Thoracic aorta (tissue), 2 donors: Measurements from ENCODE around the gene MEX3D. TPM values are rescaled to one million over a fixed set of nuclear protein-coding genes. Genes with fewer than 3 reads are reported as not detected.

Experiments used
- ATAC-seq: fragments of 150-250 bp; one replicate; pipeline ENCODE4 v1.8.0; 2017; ENCODE audit warnings: low read depth; ENCODE audit not compliant: insufficient number of reproducible peaks, low FRiP score
- DNase-seq: peaks from one replicate; pipeline ENCODE4 v3.0.0-alpha.2; 2020; ENCODE audit warnings: low spot score
- H3K27ac ChIP-seq, 2 donors: fragments of 200-600 bp; sonication (generic); 1 replicate in 1 of 2; 2 replicates in 1 of 2; pipeline ENCODE4 v1.5.1; 2016; ENCODE audit warnings: mild to moderate bottlenecking in 2 of 2, moderate library complexity in 2 of 2
- H3K27me3 ChIP-seq: fragments of 200-600 bp; sonication (generic); replicated peaks from 2 replicates; pipeline ENCODE4 v1.6.0; 2016; ENCODE audit warnings: mild to moderate bottlenecking; ENCODE audit not compliant: insufficient read depth
- H3K36me3 ChIP-seq: fragments of 200-600 bp; sonication (generic); one replicate; pipeline ENCODE4 v1.5.1; 2016
- H3K4me1 ChIP-seq, 2 donors: fragments of 200-600 bp; sonication (generic); 1 replicate in 1 of 2; 2 replicates in 1 of 2; pipeline versions ENCODE4 v1.5.1 to v1.6.0; 2016; ENCODE audit warnings: low read depth in 2 of 2, mild to moderate bottlenecking in 1 of 2; ENCODE audit not compliant: control insufficient read depth in 1 of 2
- H3K4me3 ChIP-seq: fragments of 200-600 bp; sonication (generic); 2 replicates; pipeline ENCODE4 v1.5.1; 2016; ENCODE audit warnings: mild to moderate bottlenecking
- H3K9me3 ChIP-seq: fragments of 200-600 bp; sonication (generic); 2 replicates; pipeline ENCODE4 v1.5.1; 2016
- total RNA-seq, 2 donors: library from RNA; depleted of rRNA; stranded (reverse); fragments of >200 nt; gene quantifications; one replicate each; pipeline versions ENCODE4 v1.1.0 to v1.2.3, GENCODE V29; 2016
- TF ChIP-seq, protein P1 (sequence below): fragments of 200-600 bp; sonication (generic); IDR thresholded peaks from one replicate; pipeline ENCODE4 v1.5.1; 2019; ENCODE audit warnings: antibody characterized with exemption

MEX3D gene
- 10 to 100 TPM; 23.4 to 26.4 TPM for total RNA-seq

DNA sequence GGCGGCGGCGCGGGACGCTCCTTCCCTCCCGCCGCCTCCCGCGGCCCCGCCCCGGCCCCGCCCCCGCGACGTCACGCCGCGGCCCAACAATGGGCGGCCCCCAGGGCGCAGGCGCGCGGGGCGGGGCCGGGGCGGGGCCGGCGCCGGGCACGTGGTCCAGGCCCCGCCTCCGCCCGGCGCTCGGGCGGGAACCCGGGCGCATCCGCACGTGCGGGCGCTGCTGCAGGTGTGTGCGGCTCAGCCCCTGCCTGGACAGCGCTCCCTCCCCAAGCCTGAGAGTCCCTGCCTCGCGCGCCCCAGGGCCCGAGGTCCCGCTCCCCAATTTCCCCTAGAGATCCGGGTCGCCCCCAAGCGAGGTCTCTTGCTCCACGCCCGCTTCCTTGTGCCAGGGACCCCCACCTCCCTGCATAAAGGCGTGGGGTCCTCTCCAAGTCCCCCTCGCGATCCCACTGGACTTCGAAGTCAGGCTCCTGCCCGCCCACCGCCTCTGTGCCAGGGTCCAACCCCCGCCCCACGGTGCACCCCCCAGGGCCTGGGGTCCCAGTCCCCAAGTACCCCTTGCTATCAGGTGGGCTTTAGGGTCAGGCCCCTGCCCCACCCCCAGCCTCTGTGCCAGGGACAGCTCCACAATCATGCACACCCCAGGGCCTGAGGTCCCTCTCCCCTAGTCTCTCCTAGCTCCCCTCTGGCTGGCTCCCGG, at the start of gene MEX3D:
TSS of gene MEX3D (minus strand) at position 6 of the 700 bp plus-strand sequence. CDS start 267 bp downstream, outside the sequence.
- Histone ChIP-seq H3K27me3 (no peaks in the 10 kb centered on the region), H3K36me3 (no peaks in the 10 kb centered on the region), H3K4me1 (peaks cover 3 to 14% of the 10 kb centered on the region in 2 donors), H3K9me3 (no peaks in the 10 kb centered on the region), H3K4me3 (peak within 1 kb of the TSS; percentile 86), H3K27ac (peak within 1 kb of the TSS; percentile 58 to 66)
- TF ChIP-seq, protein P1, sequence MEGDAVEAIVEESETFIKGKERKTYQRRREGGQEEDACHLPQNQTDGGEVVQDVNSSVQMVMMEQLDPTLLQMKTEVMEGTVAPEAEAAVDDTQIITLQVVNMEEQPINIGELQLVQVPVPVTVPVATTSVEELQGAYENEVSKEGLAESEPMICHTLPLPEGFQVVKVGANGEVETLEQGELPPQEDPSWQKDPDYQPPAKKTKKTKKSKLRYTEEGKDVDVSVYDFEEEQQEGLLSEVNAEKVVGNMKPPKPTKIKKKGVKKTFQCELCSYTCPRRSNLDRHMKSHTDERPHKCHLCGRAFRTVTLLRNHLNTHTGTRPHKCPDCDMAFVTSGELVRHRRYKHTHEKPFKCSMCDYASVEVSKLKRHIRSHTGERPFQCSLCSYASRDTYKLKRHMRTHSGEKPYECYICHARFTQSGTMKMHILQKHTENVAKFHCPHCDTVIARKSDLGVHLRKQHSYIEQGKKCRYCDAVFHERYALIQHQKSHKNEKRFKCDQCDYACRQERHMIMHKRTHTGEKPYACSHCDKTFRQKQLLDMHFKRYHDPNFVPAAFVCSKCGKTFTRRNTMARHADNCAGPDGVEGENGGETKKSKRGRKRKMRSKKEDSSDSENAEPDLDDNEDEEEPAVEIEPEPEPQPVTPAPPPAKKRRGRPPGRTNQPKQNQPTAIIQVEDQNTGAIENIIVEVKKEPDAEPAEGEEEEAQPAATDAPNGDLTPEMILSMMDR = no peak
- DNase-seq = no peak
- no peak for ATAC-seq

DNA sequence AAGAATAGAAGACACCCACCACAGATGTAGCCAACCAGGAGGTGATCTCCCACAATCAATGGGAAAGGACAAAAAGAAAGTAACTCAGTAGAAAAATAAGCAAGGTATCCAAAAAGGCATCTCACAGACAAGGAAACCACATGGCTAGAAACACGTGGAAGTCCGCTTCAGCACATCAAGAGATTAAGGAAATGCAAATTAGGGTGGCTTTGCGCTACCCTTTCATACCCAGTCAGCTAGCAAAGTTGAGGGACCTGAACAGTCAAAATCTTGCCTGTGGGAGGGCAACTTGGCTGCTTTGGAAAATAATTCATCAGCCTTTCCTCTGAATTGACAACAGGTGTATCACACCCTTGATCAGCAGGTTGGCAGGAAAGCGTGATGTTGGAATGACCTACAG, 48.8 kb upstream of the MEX3D start:
- Histone ChIP-seq H3K36me3 (peaks cover 32% of the 10 kb centered on the region), H3K4me1 (no peaks in the 10 kb centered on the region), H3K9me3 (no peaks in the 10 kb centered on the region), H3K4me3 (no peak overlapping the region), H3K27me3 (no peaks in the 10 kb centered on the region), H3K27ac (no peak overlapping the region)
- ATAC-seq (no peak), DNase-seq (no peak)
- TF ChIP-seq, protein P1 = no peak

DNA sequence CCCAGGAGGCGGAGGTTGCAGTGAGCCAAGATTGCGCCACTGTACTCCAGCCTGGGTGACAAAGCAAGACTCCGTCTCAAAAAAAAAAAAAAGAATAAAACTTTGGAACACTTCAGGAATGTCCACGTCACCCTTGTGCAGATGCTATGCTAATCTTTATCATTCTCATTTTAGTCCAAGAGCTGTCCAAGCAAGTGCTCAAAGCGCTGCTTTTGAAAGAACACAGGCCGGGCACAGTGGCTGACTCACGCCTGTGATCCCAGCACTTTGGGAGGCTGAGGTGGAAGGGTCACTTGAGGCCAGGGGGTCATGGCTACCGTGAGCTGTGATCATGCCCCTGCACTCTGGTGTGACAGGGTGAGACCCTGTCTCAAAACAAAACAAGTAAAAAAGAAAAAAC, 48.3 kb upstream of the MEX3D start:
- Histone ChIP-seq H3K9me3 (no peaks in the 10 kb centered on the region), H3K36me3 (peaks cover 29% of the 10 kb centered on the region), H3K27ac (no peak overlapping the region), H3K4me1 (no peaks in the 10 kb centered on the region), H3K27me3 (no peaks in the 10 kb centered on the region), H3K4me3 (no peak overlapping the region)
- TF ChIP-seq, protein P1 = no peak
- DNase-seq = no peak
- no peak for ATAC-seq

DNA sequence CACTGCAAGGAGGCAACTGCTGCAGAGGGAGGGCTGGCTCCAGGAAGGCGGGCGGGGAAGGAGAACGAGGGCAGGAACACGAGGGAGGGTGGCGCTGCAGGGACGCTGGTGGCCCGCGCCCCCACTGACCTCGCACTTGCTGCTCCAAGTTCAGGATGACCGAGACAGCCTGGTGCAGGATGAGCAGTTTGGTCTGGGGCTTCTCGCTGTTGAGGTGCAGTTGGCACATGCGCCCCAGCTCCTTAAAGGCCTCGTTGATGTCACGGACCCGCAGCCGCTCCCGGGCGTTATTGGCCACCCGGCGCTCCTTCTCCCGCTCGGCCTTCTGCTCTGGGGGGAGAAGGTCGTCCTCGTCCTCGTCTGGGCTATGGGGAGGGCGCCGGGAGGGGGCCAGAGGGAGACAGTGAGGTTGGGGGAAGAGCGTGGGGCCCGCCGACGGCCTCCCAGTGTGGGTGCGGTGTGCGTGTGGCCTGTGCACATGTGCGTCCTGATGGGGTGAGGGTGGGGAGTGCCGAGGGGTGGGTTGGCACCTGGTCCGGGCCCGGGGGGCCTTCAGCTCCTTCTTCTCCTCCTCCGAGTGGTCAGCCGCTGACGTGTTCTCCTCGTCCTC, 47.1 kb upstream of the MEX3D start:
- no peaks in the 10 kb centered on the region for H3K9me3 ChIP-seq
- TF ChIP-seq, protein P1 = no peak
- H3K4me1 ChIP-seq = no peaks in the 10 kb centered on the region
- H3K27ac ChIP-seq = no peak overlapping the region
- H3K4me3 ChIP-seq = no peak overlapping the region
- ATAC-seq = no peak
- peaks cover 19% of the 10 kb centered on the region for H3K36me3 ChIP-seq
- no peaks in the 10 kb centered on the region for H3K27me3 ChIP-seq
- no peak for DNase-seq

DNA sequence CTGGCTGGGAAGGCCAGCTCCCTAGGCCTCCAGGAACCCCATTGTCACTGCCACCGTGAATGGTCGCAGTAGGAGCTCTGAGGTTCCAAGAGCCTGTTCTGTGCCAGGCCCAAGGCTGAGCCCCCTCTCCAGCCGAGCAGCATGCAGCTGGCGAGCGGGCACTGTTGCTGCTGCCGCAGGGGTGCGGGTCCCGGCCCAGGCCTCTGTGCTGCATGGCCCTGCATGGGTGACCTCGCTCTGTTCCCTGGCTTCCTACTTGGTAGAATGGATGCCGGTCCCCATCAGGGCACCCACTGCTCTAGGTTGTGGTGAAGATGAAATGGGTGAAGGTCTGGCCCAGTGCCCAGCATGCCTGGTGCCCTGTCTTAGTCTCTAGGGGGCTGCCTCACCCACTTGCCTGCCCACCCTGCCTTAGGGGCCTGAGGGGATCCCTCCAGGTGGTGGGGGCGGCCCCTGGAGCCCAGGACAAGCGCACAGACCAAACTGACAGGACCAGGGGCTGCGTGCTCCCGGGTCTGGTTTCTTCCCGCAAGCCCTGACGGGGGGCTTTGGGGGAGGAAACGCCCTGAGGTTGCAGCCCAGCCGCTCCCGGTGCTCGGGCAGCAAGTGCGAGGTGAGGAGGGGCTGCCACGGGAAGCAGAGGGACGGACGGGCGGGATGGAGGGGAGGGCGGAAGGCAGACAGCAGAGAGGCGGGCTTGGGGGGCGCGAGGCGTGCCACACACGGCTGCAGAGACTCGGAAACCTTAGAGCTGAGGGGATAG, 45.9 kb upstream of the MEX3D start:
- no peak overlapping the region for H3K27ac ChIP-seq
- peaks cover 14% of the 10 kb centered on the region for H3K36me3 ChIP-seq
- no peak overlapping the region for H3K4me3 ChIP-seq
- no peaks in the 10 kb centered on the region for H3K9me3 ChIP-seq
- no peaks in the 10 kb centered on the region for H3K27me3 ChIP-seq
- H3K4me1 ChIP-seq = no peaks in the 10 kb centered on the region
- no peak for DNase-seq
- TF ChIP-seq, protein P1 = no peak
- no peak for ATAC-seq
